ENCODE results near the gene SCRG1.

The SCRG1 gene

DNA sequence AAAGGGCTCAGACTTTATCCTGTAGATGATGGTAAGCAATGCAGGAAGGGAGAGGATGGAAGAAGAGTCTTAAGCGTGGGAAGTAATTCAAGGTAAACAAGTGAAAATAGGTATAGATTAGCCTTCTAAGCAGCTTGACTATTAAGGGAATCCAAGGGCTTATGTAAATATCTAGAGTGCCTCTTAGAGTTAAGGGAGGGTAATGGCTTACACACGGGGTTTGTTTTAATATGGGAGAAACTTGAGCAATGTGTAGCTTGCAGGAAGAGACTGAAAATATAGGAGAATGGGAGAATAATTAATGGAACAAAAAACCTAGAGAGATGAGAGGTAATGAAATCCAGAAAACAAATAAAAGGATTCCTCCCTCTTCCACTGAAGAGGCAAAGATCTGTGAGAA, 41.0 kb downstream of the SCRG1 start:
- no peak for DNase-seq

DNA sequence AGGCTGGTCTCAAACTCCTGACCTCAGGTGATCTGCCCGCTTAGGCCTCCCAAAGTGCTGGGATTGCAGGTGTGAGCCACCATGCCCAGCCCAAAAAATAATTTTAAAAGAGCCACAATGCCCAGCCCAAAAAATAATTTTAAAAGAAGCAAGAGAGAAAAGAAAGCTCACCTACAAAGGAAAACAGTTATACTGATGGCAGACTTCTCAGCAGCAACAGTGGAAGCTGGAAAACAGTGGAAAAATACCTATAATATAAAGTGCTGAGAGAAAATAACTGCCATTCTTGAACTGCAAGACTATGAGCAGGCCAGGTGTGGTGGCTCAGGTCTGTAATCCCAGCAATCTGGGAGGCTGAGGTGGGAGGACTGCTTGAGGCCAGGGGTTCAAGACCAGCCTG, 51.4 kb downstream of the SCRG1 start:
- DNase-seq = no peak

GRCh38 chr4:173346074-173346473, 52.8 kb downstream of the SCRG1 start:
- DNase-seq = no peak

GRCh38 chr4:173345648-173346047, 53.3 kb downstream of the SCRG1 start:
- no peak for DNase-seq

DNA sequence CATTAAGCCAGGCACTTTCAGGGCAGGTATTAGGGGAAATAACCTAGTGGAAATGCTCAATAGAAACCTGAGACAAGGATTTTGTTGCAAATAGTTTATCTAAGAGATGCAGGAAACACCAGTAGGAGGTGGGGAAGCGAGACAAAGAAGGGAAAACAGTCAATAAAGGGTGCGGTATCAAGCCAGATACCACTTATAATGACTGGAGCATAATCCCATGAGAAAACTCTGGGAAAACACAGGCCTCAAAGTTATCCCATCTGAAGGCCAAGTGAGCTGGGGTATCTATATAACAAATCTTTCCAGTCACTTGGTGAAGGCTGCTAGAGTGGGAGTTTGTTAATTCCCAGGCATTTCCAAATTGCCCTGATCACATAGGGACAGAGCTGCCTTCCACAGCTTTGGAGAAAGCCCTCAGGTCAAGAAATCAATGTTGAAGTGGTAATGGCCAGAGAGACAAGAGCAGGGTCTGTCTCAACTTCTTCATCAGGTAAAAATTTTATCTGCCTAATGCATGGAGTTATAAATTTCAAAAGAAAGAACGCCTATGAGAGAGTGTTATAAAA, 55.0 kb downstream of the SCRG1 start:
- DNase-seq = no peak

DNA sequence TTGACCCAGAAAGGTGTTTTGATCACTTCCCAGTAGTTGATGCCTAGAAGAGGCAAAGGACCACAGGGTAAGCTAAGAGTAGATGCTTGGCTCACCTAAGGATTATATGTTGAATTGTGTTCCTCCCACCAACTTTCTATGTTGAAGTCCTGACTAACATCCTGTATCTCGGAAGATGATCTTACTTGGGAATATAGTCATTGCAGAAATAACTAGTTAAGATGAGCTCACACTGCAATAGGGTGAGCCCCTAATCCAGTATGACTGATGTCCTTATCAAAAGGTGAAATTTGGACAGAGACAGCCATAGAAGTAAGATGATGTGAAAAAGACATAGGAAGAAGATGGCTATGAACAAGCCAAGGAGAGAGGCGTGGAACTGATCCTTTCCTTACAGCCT, 61.5 kb downstream of the SCRG1 start:
- DNase-seq = no peak

GRCh38 chr4:173334891-173335752, 63.8 kb downstream of the SCRG1 start:
- DNase-seq = peak; percentile 81 to 86
